Measurements from ENCODE around the gene PGAP6. TPM values are rescaled to one million over a fixed set of nuclear protein-coding genes. Genes with fewer than 3 reads are reported as not detected.

The PGAP6 gene
- total and polyA plus RNA-seq, 9 of the 15 experiments (the other 6 are each of a cell fraction or from before 2014, with no cell fraction given) = 0.45 to 50.2 (median 39.3) TPM

- Histone ChIP-seq H3K9me1 (ENCODE audit: control insufficient read depth, insufficient read depth, low read length) (no peaks in the 10 kb centered on the region), H3K27me3 (ENCODE audit: control insufficient read depth in 2 of 2, insufficient read depth in 2 of 2, low read length in 2 of 2) (no peaks in the 10 kb centered on the region), H4K20me1 (replicated peaks; ENCODE audit: control insufficient read depth, insufficient read depth, low read length) (no peaks in the 10 kb centered on the region), H3K9ac (ENCODE audit: insufficient read depth in 1 of 2, low read depth in 2 of 2, low read length in 2 of 2) (peak overlapping the region in 1 of 2 experiments; percentile 86; a peak in 2 of 4 replicates), H3K4me1 (replicated peaks in 1 of 2; ENCODE audit: control insufficient read depth in 2 of 2, insufficient read depth in 2 of 2, low read length in 2 of 2) (peaks cover 13 to 45% of the 10 kb centered on the region in 2 experiments), H3K27ac (ENCODE audit: extremely low read depth, low read depth, low read length) (no peak overlapping the region), H2AFZ (ENCODE audit: low read depth, low read length) (no peak overlapping the region), H3K36me3 (ENCODE audit: control insufficient read depth, insufficient read depth, low read length) (no peaks in the 10 kb centered on the region), H3K79me2 (ENCODE audit: control insufficient read depth, insufficient read depth, low read length) (no peaks in the 10 kb centered on the region; the same call in 2 of the 3 replicates), H3K4me2 (ENCODE audit: insufficient read depth, low read length) (no peak overlapping the region), H3K9me3 (replicated peaks; ENCODE audit: control insufficient read depth, insufficient read depth, low read depth, low read length) (peaks cover 3% of the 10 kb centered on the region; the same call in 1 of the 2 replicates), H3K4me3 (no peak overlapping the region)
- WGBS (ENCODE audit: insufficient coverage, low coverage, missing lambda C conversion rate) = 87% methylated on average over 8 of the region's 10 CpGs
- no TSS peak for BruUV-seq (replicated peaks)
- ATAC-seq = peak; percentile 14; the same call in 2 of the 3 replicates
- TF ChIP-seq ZFP36 (IDR thresholded peaks at IDR 0.05; ENCODE audit: low read depth, low read length, partially characterized antibody) (no peak), PML (IDR thresholded peaks at IDR 0.05; ENCODE audit: low read length) (no peak), ZBTB5 (IDR thresholded peaks at IDR 0.05) (no peak), ZNF395 (CRISPR knock-in tag; IDR thresholded peaks at IDR 0.05) (no peak), OTX1 (CRISPR knock-in tag; IDR thresholded peaks at IDR 0.05) (no peak), MED1 (CRISPR knock-in tag; IDR thresholded peaks at IDR 0.05; ENCODE audit: borderline replicate concordance) (no peak), NR2C1 (IDR thresholded peaks at IDR 0.05) (no peak), NR2C1 (tag; IDR thresholded peaks at IDR 0.05) (no peak)
- no peak for DNase-seq (ENCODE audit: extremely low read depth in 1 of 4, low spot score in 3 of 4)
- POLR2A ChIA-PET = interaction anchor here (0.7 to 1.2 kb wide), 5 partner anchors 9 to 247 kb away, joined by 3 to 5 read pairs (median 4); partner anchors contain the start of gene METTL26
- intact Hi-C loops (cut with micrococcal nuclease) = no loop called here
- in situ Hi-C loops (cut with MboI) = no loop called here
- FAIRE-seq = no peak
- CTCF ChIA-PET (ENCODE audit: low intra/inter-chr PET ratio) = no interaction called here
These were observed 7.6 kb upstream of the PGAP6 start for GRCh38 chr16:389352-389751.

Measured in K562 (cell line).